GM19025 (cell line): ENCODE results near the gene AUTS2.

Experiments
- ATAC-seq: cut with Tn5 transposase; IDR thresholded peaks from one replicate; pipeline ENCODE4 v1.9.1; 2021; ENCODE audit warnings: mild to moderate bottlenecking, low read depth, moderate library complexity; ENCODE audit not compliant: unreplicated experiment

The AUTS2 gene

GRCh38 chr7:70040051-70040450 lies 441.8 kb downstream of the AUTS2 start:
- no peak for ATAC-seq

- ATAC-seq = no peak
Observed at GRCh38 chr7:70040970-70041766, 442.9 kb downstream of the AUTS2 start.

- no peak for ATAC-seq
Observed at GRCh38 chr7:70042533-70042932, 444.3 kb downstream of the AUTS2 start.

GRCh38 chr7:70043015-70043538 lies 444.8 kb downstream of the AUTS2 start:
- no peak for ATAC-seq

GRCh38 chr7:70044064-70044463 lies 445.8 kb downstream of the AUTS2 start:
- ATAC-seq = no peak

- no peak for ATAC-seq
Observed at GRCh38 chr7:70044525-70044924, 446.2 kb downstream of the AUTS2 start.

- no peak for ATAC-seq
Observed at GRCh38 chr7:70044981-70045380, 446.7 kb downstream of the AUTS2 start.

- no peak for ATAC-seq
Observed at GRCh38 chr7:70047384-70047783, 449.1 kb downstream of the AUTS2 start.

GRCh38 chr7:70047891-70048448 lies 449.7 kb downstream of the AUTS2 start:
- no peak for ATAC-seq

- ATAC-seq = no peak
Observed at GRCh38 chr7:70051726-70052125, 453.5 kb downstream of the AUTS2 start.

GRCh38 chr7:70052691-70053090 lies 454.4 kb downstream of the AUTS2 start:
- no peak for ATAC-seq

- no peak for ATAC-seq
Observed at GRCh38 chr7:70053421-70053820, 455.1 kb downstream of the AUTS2 start.

- ATAC-seq = no peak
Observed at GRCh38 chr7:70053989-70054388, 455.7 kb downstream of the AUTS2 start.

- no peak for ATAC-seq
Observed at GRCh38 chr7:70056363-70056762, 458.1 kb downstream of the AUTS2 start.

GRCh38 chr7:70060298-70061068 lies 462.2 kb downstream of the AUTS2 start:
- no peak for ATAC-seq

- no peak for ATAC-seq
Observed at GRCh38 chr7:70063371-70063770, 465.1 kb downstream of the AUTS2 start.

- ATAC-seq = no peak
Observed at GRCh38 chr7:70063927-70064326, 465.7 kb downstream of the AUTS2 start.

GRCh38 chr7:70066844-70067243 lies 468.6 kb downstream of the AUTS2 start:
- no peak for ATAC-seq

GRCh38 chr7:70068531-70068930 lies 470.3 kb downstream of the AUTS2 start:
- no peak for ATAC-seq

- ATAC-seq = no peak
Observed at GRCh38 chr7:70069977-70070376, 471.7 kb downstream of the AUTS2 start.

- no peak for ATAC-seq
Observed at GRCh38 chr7:70071766-70072165, 473.5 kb downstream of the AUTS2 start.
